SK-N-SH (cell line): ENCODE data around the gene GRAP. TPM values are rescaled to one million over a fixed set of nuclear protein-coding genes. Genes with fewer than 3 reads are reported as not detected.

Experiments used
- CTCF ChIA-PET: fragments of 300-600, 350-600 bp; formaldehyde crosslinking; extraction: SDS; loops from one replicate; lab custom pipeline; 2021; lab: Yijun Ruan, JAX
- POLR2A ChIA-PET: fragments of 350-600 bp; sonication (Branson Sonifier 250); formaldehyde crosslinking; extraction: SDS; loops from one replicate; lab custom pipeline; 2020; ENCODE audit warnings: antibody characterized with exemption, inconsistent platforms; lab: Yijun Ruan, JAX
- DNase-seq: peaks from one replicate; pipeline ENCODE4 v3.0.0; 2012
- H2AFZ ChIP-seq: fragments of 200-600 bp; sonication (generic); 2 replicates; pipeline ENCODE4 v1.8.1; 2016; ENCODE audit warnings: antibody characterized with exemption, mild to moderate bottlenecking, low read depth
- H3F3A ChIP-seq: fragments of 200-600 bp; sonication (generic); replicated peaks from 2 replicates; pipeline ENCODE3; 2016; ENCODE audit warnings: antibody characterized with exemption, mild to moderate bottlenecking; ENCODE audit not compliant: insufficient read depth
- H3K27ac ChIP-seq, 2 experiments: fragments of 200-500 bp in 1 of 2; fragments of 200-600 bp in 1 of 2; sonication (Bioruptor generic) in 1 of 2; sonication (generic), shearing (Covaris generic) in 1 of 2; 2 replicates each; pipeline versions ENCODE4 v1.5.1 to v1.6.1; 2014 to 2016; ENCODE audit warnings: low read depth in 2 of 2, inconsistent platforms in 1 of 2, low read length in 1 of 2, mild to moderate bottlenecking in 1 of 2, mixed read lengths in 1 of 2
- H3K27me3 ChIP-seq: fragments of 200-600 bp; sonication (generic), shearing (Covaris generic); 2 replicates; pipeline ENCODE4 v1.6.1; 2016; ENCODE audit warnings: mixed run types; ENCODE audit not compliant: insufficient read depth
- H3K36me3 ChIP-seq, 2 experiments: fragments of 200-500 bp in 1 of 2; fragments of 200-600 bp in 1 of 2; sonication (Bioruptor generic) in 1 of 2; sonication (generic) in 1 of 2; replicated peaks in 1 of 2; 2 replicates each; pipeline versions ENCODE3 to v1.5.1; 2014 to 2016; ENCODE audit warnings: low read length in 1 of 2, mild to moderate bottlenecking in 1 of 2; ENCODE audit not compliant: insufficient read depth in 2 of 2, control insufficient read depth in 1 of 2
- H3K4me1 ChIP-seq, 2 experiments: fragments of 200-500 bp in 1 of 2; fragments of 200-600 bp in 1 of 2; sonication (Bioruptor generic) in 1 of 2; sonication (generic), shearing (Covaris generic) in 1 of 2; 2 replicates each; pipeline versions ENCODE4 v1.5.1 to v1.6.1; 2014 to 2016; ENCODE audit warnings: low read depth in 1 of 2, low read length in 1 of 2, mixed run types in 1 of 2; ENCODE audit not compliant: insufficient read depth in 2 of 2, control insufficient read depth in 1 of 2
- H3K4me2 ChIP-seq: fragments of 200-600 bp; sonication (generic), shearing (Covaris generic); 2 replicates; pipeline ENCODE4 v1.6.1; 2017; ENCODE audit warnings: mixed run types
- H3K4me3 ChIP-seq, 2 experiments: fragments of 200-500 bp in 1 of 2; fragments of 200-600 bp in 1 of 2; sonication (Bioruptor generic) in 1 of 2; sonication (generic), shearing (Covaris generic) in 1 of 2; 2 replicates each; pipeline versions ENCODE4 v1.5.1 to v1.8.1; 2014 to 2016; ENCODE audit warnings: low read depth in 2 of 2, inconsistent platforms in 1 of 2, low read length in 1 of 2, mild to moderate bottlenecking in 1 of 2, mixed read lengths in 1 of 2, moderate library complexity in 1 of 2
- H3K79me2 ChIP-seq: fragments of 200-600 bp; sonication (generic); 2 replicates; pipeline ENCODE4 v1.8.1; 2017; ENCODE audit warnings: mild to moderate bottlenecking; ENCODE audit not compliant: insufficient read depth
- H3K9ac ChIP-seq: fragments of 200-600 bp; sonication (generic); 2 replicates; pipeline ENCODE4 v1.6.1; 2017; ENCODE audit warnings: mixed run types
- H3K9me2 ChIP-seq: fragments of 200-600 bp; sonication (generic); 2 replicates; pipeline ENCODE4 v1.6.1; 2017; ENCODE audit warnings: mixed run types
- H3K9me3 ChIP-seq: fragments of 200-600 bp; sonication (generic); 2 replicates; pipeline ENCODE4 v1.6.1; 2017; ENCODE audit warnings: mixed run types, mild to moderate bottlenecking, moderate library complexity
- H4K20me1 ChIP-seq: fragments of 200-600 bp; sonication (generic); 2 replicates; pipeline ENCODE4 v1.6.1; 2017; ENCODE audit warnings: mild to moderate bottlenecking, mixed run types; ENCODE audit not compliant: insufficient read depth
- CHD2 ChIP-seq: fragments of 150-350 bp; IDR thresholded peaks from 2 replicates; pipeline ENCODE4 v1.6.1; 2018; ENCODE audit warnings: low read length; ENCODE audit not compliant: partially characterized antibody
- FOSL2 ChIP-seq: IDR thresholded peaks from 2 replicates; pipeline ENCODE4 v1.4.0; 2012; ENCODE audit warnings: low read depth, mild to moderate bottlenecking, moderate library complexity, borderline replicate concordance
- FOXJ3 ChIP-seq: sonication (generic); formaldehyde crosslinking; IDR thresholded peaks from 2 replicates; pipeline ENCODE4 v1.5.1; 2020; ENCODE audit warnings: mild to moderate bottlenecking, missing genetic modification reagents
- FOXM1 ChIP-seq: IDR thresholded peaks from 2 replicates; pipeline ENCODE4 v1.4.0; 2012; ENCODE audit warnings: low read depth, mild to moderate bottlenecking
- GABPA ChIP-seq: IDR thresholded peaks from 2 replicates; pipeline ENCODE4 v1.4.0; 2012; ENCODE audit warnings: low read depth, mild to moderate bottlenecking
- JUND ChIP-seq: IDR thresholded peaks from 2 replicates; pipeline ENCODE4 v1.4.0; 2012
- MAX ChIP-seq: IDR thresholded peaks from 2 replicates; pipeline ENCODE4 v1.4.0; 2012; ENCODE audit warnings: low read depth
- MEF2A ChIP-seq: IDR thresholded peaks from 2 replicates; pipeline ENCODE4 v1.4.0; 2012; ENCODE audit warnings: low read depth, borderline replicate concordance
- MXI1 ChIP-seq: IDR thresholded peaks from 2 replicates; pipeline ENCODE4 v1.6.1; 2012; ENCODE audit warnings: mild to moderate bottlenecking, low read depth, low read length, improper control_type of control experiment
- POLR2AphosphoS5 ChIP-seq: IDR thresholded peaks from 2 replicates; pipeline ENCODE4 v1.6.1; 2012; ENCODE audit warnings: low read depth, low read length
- RCOR1 ChIP-seq: fragments of 150-350 bp; IDR thresholded peaks from 2 replicates; pipeline ENCODE4 v1.6.1; 2017; ENCODE audit warnings: antibody characterized with exemption, low read length
- SIN3A ChIP-seq: IDR thresholded peaks from 2 replicates; pipeline ENCODE4 v1.6.1; 2012; ENCODE audit warnings: low read depth, mild to moderate bottlenecking, low read length, moderate library complexity, borderline replicate concordance
- TAF1 ChIP-seq: IDR thresholded peaks from 2 replicates; pipeline ENCODE4 v1.6.1; 2012; ENCODE audit warnings: low read depth, mild to moderate bottlenecking, low read length, moderate library complexity, borderline replicate concordance
- TCF12 ChIP-seq: IDR thresholded peaks from 2 replicates; pipeline ENCODE4 v1.4.0; 2012
- TEAD4 ChIP-seq: IDR thresholded peaks from 2 replicates; pipeline ENCODE4 v1.4.0; 2012; ENCODE audit warnings: mild to moderate bottlenecking, borderline replicate concordance; ENCODE audit not compliant: insufficient read depth
- YY1 ChIP-seq: IDR thresholded peaks from 2 replicates; pipeline ENCODE4 v1.4.0; 2012; ENCODE audit warnings: low read depth, mild to moderate bottlenecking
- ZBTB33 ChIP-seq: IDR thresholded peaks from 2 replicates; pipeline ENCODE4 v1.4.0; 2012; ENCODE audit warnings: low read depth, borderline replicate concordance
- WGBS: methylation state at CpG from one replicate; pipeline ENCODE4 v1.1.6; 2017; ENCODE audit warnings: low lambda C conversion rate; 5-methylcytosine and 5-hydroxymethylcytosine counted together
- polyA plus RNA-seq, 3 experiments: library from polyadenylated mRNA; depleted of rRNA; stranded (reverse); fragments of >200 nt; gene quantifications; 2 replicates each; pipeline ENCODE4 v1.2.3, GENCODE V29; 2012
- TF ChIP-seq, protein P1 (sequence below): fragments of 150-350 bp; IDR thresholded peaks from 2 replicates; pipeline ENCODE4 v1.6.1; 2017; ENCODE audit warnings: antibody characterized with exemption, low read length, low read depth, borderline replicate concordance
- TF ChIP-seq, protein P2 (sequence below): fragments of 150-350 bp; IDR thresholded peaks from 2 replicates; pipeline ENCODE4 v1.6.1; 2016; ENCODE audit warnings: mild to moderate bottlenecking, low read depth, low read length
- TF ChIP-seq, protein P3 (sequence below): IDR thresholded peaks from 2 replicates; pipeline ENCODE4 v1.6.1; 2012; ENCODE audit warnings: mild to moderate bottlenecking, low read depth, low read length, moderate library complexity

The GRAP gene
- polyA plus RNA-seq, 1 of the 3 experiments (the other 2 are of a cell fraction): 0.02 TPM

DNA sequence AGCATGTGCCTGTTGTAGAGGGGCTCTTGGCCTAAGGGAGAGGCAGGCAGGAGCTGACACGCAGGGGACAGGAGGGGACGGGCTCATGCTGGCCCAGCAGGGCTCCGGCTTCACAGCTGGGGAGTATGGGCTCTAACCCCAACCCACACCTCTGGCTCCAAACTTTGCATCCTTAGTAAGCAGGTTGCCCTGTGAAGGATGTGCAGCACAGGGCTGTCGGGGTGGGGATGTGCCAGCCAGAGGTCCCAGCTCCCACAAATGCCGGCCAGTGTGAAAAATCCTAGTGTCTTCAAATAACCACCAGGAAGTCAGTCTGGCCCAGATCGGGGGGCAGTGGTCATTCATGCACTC lies 28.2 kb downstream of the GRAP start:
- Histone ChIP-seq H4K20me1 (no peaks in the 10 kb centered on the region), H3K36me3 (no peaks in the 10 kb centered on the region), H3K4me3 (no peak overlapping the region)
- TF ChIP-seq, protein P1, sequence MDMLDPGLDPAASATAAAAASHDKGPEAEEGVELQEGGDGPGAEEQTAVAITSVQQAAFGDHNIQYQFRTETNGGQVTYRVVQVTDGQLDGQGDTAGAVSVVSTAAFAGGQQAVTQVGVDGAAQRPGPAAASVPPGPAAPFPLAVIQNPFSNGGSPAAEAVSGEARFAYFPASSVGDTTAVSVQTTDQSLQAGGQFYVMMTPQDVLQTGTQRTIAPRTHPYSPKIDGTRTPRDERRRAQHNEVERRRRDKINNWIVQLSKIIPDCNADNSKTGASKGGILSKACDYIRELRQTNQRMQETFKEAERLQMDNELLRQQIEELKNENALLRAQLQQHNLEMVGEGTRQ: no peak
- TF ChIP-seq TAF1 (no peak), GABPA (no peak), JUND (no peak), FOSL2 (no peak), RCOR1 (no peak), SIN3A (no peak), YY1 (no peak), MXI1 (no peak), CHD2 (no peak), TEAD4 (no peak), FOXJ3 (CRISPR knock-in tag) (no peak), MEF2A (no peak), ZBTB33 (no peak), TCF12 (no peak), FOXM1 (no peak), POLR2AphosphoS5 (no peak), MAX (no peak)
- TF ChIP-seq, protein P2, sequence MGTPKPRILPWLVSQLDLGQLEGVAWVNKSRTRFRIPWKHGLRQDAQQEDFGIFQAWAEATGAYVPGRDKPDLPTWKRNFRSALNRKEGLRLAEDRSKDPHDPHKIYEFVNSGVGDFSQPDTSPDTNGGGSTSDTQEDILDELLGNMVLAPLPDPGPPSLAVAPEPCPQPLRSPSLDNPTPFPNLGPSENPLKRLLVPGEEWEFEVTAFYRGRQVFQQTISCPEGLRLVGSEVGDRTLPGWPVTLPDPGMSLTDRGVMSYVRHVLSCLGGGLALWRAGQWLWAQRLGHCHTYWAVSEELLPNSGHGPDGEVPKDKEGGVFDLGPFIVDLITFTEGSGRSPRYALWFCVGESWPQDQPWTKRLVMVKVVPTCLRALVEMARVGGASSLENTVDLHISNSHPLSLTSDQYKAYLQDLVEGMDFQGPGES: no peak
- TF ChIP-seq, protein P3, sequence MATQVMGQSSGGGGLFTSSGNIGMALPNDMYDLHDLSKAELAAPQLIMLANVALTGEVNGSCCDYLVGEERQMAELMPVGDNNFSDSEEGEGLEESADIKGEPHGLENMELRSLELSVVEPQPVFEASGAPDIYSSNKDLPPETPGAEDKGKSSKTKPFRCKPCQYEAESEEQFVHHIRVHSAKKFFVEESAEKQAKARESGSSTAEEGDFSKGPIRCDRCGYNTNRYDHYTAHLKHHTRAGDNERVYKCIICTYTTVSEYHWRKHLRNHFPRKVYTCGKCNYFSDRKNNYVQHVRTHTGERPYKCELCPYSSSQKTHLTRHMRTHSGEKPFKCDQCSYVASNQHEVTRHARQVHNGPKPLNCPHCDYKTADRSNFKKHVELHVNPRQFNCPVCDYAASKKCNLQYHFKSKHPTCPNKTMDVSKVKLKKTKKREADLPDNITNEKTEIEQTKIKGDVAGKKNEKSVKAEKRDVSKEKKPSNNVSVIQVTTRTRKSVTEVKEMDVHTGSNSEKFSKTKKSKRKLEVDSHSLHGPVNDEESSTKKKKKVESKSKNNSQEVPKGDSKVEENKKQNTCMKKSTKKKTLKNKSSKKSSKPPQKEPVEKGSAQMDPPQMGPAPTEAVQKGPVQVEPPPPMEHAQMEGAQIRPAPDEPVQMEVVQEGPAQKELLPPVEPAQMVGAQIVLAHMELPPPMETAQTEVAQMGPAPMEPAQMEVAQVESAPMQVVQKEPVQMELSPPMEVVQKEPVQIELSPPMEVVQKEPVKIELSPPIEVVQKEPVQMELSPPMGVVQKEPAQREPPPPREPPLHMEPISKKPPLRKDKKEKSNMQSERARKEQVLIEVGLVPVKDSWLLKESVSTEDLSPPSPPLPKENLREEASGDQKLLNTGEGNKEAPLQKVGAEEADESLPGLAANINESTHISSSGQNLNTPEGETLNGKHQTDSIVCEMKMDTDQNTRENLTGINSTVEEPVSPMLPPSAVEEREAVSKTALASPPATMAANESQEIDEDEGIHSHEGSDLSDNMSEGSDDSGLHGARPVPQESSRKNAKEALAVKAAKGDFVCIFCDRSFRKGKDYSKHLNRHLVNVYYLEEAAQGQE: no peak
- TF ChIP-seq, all 33 proteins: peak for 0
- H3K4me2 ChIP-seq: no peak overlapping the region
- no peak overlapping the region for H2AFZ ChIP-seq
- no peaks in the 10 kb centered on the region for H3K9me3 ChIP-seq
- ChIA-PET POLR2A (no interaction called here), CTCF (interaction anchor here (1.4 kb wide), 1 partner anchor 57 kb away, joined by 3 read pairs; no protein-coding TSS in a partner anchor)
- WGBS: 55% methylated on average over 2 of the region's 6 CpGs
- H3K27ac ChIP-seq: no peak overlapping the region
- peaks cover 5% of the 10 kb centered on the region for H3F3A ChIP-seq
- no peak overlapping the region for H3K9ac ChIP-seq
- H3K9me2 ChIP-seq: no peaks in the 10 kb centered on the region
- no peak for DNase-seq
- H3K4me1 ChIP-seq: peaks cover 0 to 14% of the 10 kb centered on the region in 2 experiments; a peak in 1 of 4 replicates
- no peaks in the 10 kb centered on the region for H3K79me2 ChIP-seq
- no peaks in the 10 kb centered on the region for H3K27me3 ChIP-seq
